Transverse colon (tissue), 4 donors: Measurements from ENCODE around the gene SPTBN1. TPM values are rescaled to one million over a fixed set of nuclear protein-coding genes. Genes with fewer than 3 reads are reported as not detected.

Source experiments
- DNase-seq: peaks from one replicate; pipeline ENCODE4 v3.0.0-alpha.2; 2019
- H3K27ac ChIP-seq, 4 donors: fragments of 200-600 bp; sonication (generic); 2 replicates each; pipeline ENCODE4 v1.5.1; 2016 to 2018; ENCODE audit warnings: inconsistent platforms in 4 of 4
- H3K27me3 ChIP-seq: fragments of 200-600 bp; sonication (generic); 2 replicates; pipeline ENCODE4 v1.5.1; 2017; ENCODE audit warnings: inconsistent platforms
- H3K36me3 ChIP-seq, 4 donors: fragments of 200-600 bp; sonication (generic); 2 replicates each; pipeline ENCODE4 v1.5.1; 2017 to 2019; ENCODE audit warnings: inconsistent platforms in 4 of 4
- H3K4me1 ChIP-seq, 4 donors: fragments of 200-600 bp; sonication (generic); 2 replicates each; pipeline ENCODE4 v1.5.1; 2017 to 2020; ENCODE audit warnings: inconsistent platforms in 4 of 4
- H3K4me3 ChIP-seq, 4 donors: fragments of 200-600 bp; sonication (generic); 1 replicate in 1 of 4; 2 replicates in 3 of 4; pipeline versions ENCODE4 v1.5.1 to v1.6.1; 2017 to 2019; ENCODE audit warnings: inconsistent platforms in 4 of 4
- H3K9me3 ChIP-seq, 2 donors: fragments of 200-600 bp; sonication (generic); 2 replicates each; pipeline ENCODE4 v1.5.1; 2017 to 2019; ENCODE audit warnings: inconsistent platforms in 2 of 2
- EP300 ChIP-seq: sonication (generic); formaldehyde crosslinking; IDR thresholded peaks from one replicate; pipeline ENCODE4 v1.6.1; 2017; ENCODE audit warnings: antibody characterized with exemption, low read depth
- POLR2A ChIP-seq: fragments of 450-650 bp; IDR thresholded peaks from one replicate; pipeline ENCODE4 v1.6.1; 2016; ENCODE audit warnings: antibody characterized with exemption, mild to moderate bottlenecking, moderate library complexity
- POLR2AphosphoS5 ChIP-seq, 3 donors: sonication (generic); formaldehyde crosslinking; IDR thresholded peaks; one replicate each; pipeline ENCODE4 v1.6.1; 2016; ENCODE audit warnings: antibody characterized with exemption in 3 of 3
- WGBS, 2 donors: methylation state at CpG; one replicate each; pipeline ENCODE4 v1.1.5; 2018; ENCODE audit warnings: low coverage in 1 of 2; 5-methylcytosine and 5-hydroxymethylcytosine counted together
- in situ Hi-C, 4 donors: fragments of 200-750 bp; cut with MboI; loops; one replicate each; pipeline versions ENCODE4 v1.15.0 to v1.15.1; 2017; ENCODE audit warnings: low sequenced_read_pairs in 3 of 4, low pct_ligation_motif_present in 1 of 4, low pct_unique_long_range_greater_than_20kb in 1 of 4
- intact Hi-C: fragments of 100-400 bp; cut with DNase I; formaldehyde crosslinking; loops from one replicate; pipeline ENCODE4 v1.15.1; 2023; ENCODE audit warnings: low total_unique reads
- total RNA-seq, 4 donors: library from RNA; depleted of rRNA; stranded (reverse); fragments of >200 nt; gene quantifications; one replicate each; pipeline ENCODE4 v1.1.0, GENCODE V29; 2016
- TF ChIP-seq, protein P1 (sequence below), 5 experiments: fragments of 200-600 bp in 3 of 5; fragments of 450-650 bp in 2 of 5; sonication (generic) in 3 of 5; IDR thresholded peaks; 1 replicate in 2 of 5; 2 replicates in 3 of 5; pipeline ENCODE4 v1.5.1; 2016 to 2017; ENCODE audit warnings: antibody characterized with exemption in 5 of 5, inconsistent platforms in 3 of 5, mild to moderate bottlenecking in 2 of 5, moderate library complexity in 1 of 5

The SPTBN1 gene
- total RNA-seq, 4 donors from 2014 or later: 269 to 301 (median 285) TPM

DNA sequence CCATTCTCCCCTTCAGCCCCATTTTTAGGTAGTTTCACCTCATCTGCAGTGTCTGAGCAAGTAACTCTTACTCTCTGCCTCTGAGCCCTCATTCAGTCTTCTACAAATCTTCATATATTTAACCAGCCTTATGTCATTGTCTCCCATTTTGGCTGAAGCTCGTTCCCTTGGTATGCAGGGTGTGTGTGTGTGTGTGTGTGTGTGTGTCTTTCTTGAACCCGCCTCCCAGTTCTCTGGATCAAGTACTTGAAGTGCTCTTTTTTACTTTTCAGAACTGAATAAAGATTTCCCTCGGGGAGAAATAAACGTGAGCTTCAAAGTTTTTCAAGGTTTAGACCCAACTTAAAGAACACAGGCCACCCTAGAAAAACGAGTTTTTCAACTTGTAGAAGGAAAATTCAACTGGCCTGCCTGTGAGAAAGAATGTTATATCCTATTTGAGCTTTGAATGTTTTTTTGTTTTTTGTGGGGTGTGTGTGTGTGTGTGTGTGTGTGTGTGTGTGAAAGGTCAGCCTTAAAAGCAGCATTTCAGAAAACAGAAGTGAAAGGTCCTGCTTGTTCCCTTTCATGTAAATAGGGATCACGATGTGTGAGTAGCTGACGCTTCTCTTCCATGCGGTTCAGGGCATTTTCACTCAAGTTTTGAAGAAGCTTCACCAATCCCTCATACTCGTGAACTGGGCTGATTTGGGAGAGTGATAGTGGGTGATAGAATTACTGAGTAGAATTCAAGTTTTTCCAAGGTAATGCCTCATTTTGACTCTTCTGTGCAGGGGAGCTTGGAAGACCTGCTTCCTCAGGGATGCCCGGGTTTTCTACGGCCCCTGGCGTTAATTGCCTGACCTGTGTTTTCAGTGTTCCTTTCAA is 216.7 kb downstream of the SPTBN1 start:
- H3K4me1 ChIP-seq: peaks cover 10 to 44% (median 34%) of the 10 kb centered on the region in 4 donors
- peak overlapping the region; percentile 83 to 90 (median 84) for H3K27ac ChIP-seq
- WGBS, 2 donors: 30 to 39% methylated on average over 6 to 12 of the region's 12 CpGs
- in situ Hi-C loops: no loop called here
- H3K4me3 ChIP-seq: peak overlapping the region in 1 of 4 donors; percentile 39
- no peaks in the 10 kb centered on the region for H3K27me3 ChIP-seq
- H3K9me3 ChIP-seq: no peaks in the 10 kb centered on the region
- H3K36me3 ChIP-seq: peaks cover 0 to 13% (median 3%) of the 10 kb centered on the region in 4 donors
- peak; percentile 28 for DNase-seq
- intact Hi-C loops: no loop called here
- TF ChIP-seq POLR2AphosphoS5 (IDR thresholded peaks at IDR 0.05) (peak in 1 of 3 donors; percentile 9), POLR2A (no peak)

DNA sequence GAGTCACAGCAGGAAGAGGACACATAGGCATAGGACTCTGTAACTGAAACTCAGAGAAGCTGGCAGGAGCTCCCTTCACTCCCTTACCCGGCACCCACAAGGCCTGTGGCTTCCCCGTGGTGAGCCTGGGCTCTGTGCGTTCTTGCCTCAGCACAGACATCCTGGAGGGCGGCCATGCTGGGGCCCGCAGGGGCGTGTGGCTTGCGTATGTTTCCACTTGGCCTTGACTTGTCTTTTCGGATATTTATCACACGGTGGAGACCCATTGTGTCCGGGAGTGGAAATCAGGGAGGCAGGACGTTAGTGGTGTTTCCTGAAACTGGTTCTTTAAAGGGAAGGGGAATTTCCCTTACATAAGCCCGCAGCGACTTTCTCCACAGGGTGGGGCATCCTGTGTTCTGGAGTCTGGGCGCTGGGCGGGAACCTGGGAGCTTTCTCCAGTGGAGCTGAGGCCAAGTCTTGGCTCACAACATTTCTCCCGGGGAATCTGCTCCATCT is 217.4 kb downstream of the SPTBN1 start:
- H3K36me3 ChIP-seq: peaks cover 0 to 6% (median 0%) of the 10 kb centered on the region in 4 donors
- H3K4me1 ChIP-seq: peaks cover 9 to 37% (median 33%) of the 10 kb centered on the region in 4 donors
- in situ Hi-C loops (no loop called here), intact Hi-C loops (no loop called here)
- peak; percentile 79 for DNase-seq
- 25% methylated on average over 16 of the region's 16 CpGs; no CpG with 5 or more reads in 1 of the 2 donors for WGBS, 2 donors
- H3K27me3 ChIP-seq: no peaks in the 10 kb centered on the region
- no peaks in the 10 kb centered on the region for H3K9me3 ChIP-seq
- TF ChIP-seq, protein P1, sequence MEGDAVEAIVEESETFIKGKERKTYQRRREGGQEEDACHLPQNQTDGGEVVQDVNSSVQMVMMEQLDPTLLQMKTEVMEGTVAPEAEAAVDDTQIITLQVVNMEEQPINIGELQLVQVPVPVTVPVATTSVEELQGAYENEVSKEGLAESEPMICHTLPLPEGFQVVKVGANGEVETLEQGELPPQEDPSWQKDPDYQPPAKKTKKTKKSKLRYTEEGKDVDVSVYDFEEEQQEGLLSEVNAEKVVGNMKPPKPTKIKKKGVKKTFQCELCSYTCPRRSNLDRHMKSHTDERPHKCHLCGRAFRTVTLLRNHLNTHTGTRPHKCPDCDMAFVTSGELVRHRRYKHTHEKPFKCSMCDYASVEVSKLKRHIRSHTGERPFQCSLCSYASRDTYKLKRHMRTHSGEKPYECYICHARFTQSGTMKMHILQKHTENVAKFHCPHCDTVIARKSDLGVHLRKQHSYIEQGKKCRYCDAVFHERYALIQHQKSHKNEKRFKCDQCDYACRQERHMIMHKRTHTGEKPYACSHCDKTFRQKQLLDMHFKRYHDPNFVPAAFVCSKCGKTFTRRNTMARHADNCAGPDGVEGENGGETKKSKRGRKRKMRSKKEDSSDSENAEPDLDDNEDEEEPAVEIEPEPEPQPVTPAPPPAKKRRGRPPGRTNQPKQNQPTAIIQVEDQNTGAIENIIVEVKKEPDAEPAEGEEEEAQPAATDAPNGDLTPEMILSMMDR (IDR thresholded peaks at IDR 0.05): peak in 1 of 5 experiments; percentile 11
- TF ChIP-seq POLR2A: no peak
- TF ChIP-seq POLR2AphosphoS5 (IDR thresholded peaks at IDR 0.05): peak; percentile 36 to 46 (median 42)
- TF ChIP-seq EP300: no peak
- H3K27ac ChIP-seq: peak overlapping the region; percentile 83 to 90 (median 84)
- peak overlapping the region in 3 of 4 donors; percentile 17 to 39 (median 18) for H3K4me3 ChIP-seq

DNA sequence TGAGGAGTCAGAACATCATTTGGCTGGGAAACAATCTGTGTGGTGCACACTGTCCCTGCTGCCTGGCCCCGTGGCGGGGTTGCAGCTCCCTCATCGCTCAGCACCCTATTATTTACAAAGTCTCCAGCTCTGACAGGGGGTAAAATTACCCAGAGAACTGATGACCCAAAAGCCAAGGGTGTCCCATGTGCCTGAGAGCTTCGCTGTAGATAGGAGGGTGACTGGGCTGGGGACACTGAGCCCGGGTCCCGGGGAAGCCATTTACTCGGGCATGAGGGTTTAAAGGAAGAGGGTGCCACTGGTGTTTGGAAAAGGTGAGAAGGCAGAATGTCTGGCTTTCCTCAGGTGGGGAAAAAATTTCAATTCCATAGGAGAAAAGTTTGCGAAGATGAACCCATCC is 219.2 kb downstream of the SPTBN1 start:
- 96 to 98% methylated on average over 5 to 8 of the region's 8 CpGs for WGBS, 2 donors
- intact Hi-C loops: no loop called here
- H3K4me3 ChIP-seq: no peak overlapping the region
- H3K9me3 ChIP-seq: no peaks in the 10 kb centered on the region
- no peaks in the 10 kb centered on the region for H3K27me3 ChIP-seq
- no peaks in the 10 kb centered on the region for H3K36me3 ChIP-seq
- H3K27ac ChIP-seq: no peak overlapping the region
- in situ Hi-C loops: no loop called here
- TF ChIP-seq POLR2AphosphoS5 (IDR thresholded peaks at IDR 0.05): no peak
- TF ChIP-seq, protein P1 (IDR thresholded peaks at IDR 0.05): no peak
- TF ChIP-seq EP300: no peak
- no peak for TF ChIP-seq POLR2A
- DNase-seq: no peak
- H3K4me1 ChIP-seq: peaks cover 5 to 31% (median 21%) of the 10 kb centered on the region in 4 donors

DNA sequence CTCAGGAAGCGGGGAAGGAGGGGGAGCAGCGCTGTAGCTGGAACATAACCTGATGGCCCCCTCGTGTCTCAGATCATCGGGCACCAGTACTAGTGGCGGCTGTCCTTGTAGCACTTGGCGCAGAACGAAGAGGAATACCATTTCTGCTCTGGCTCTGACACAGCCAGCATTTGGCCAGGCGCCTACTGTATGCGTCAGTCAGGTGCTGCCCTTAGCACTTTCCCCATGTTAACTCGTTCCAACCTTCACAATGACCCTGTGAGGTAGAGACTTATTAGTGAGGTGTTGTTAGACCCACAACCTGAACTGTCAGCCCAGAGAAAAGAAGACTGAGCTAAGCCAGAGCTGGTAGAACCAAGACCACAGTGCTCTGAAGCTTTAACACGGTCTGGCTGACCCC is 219.6 kb downstream of the SPTBN1 start:
- in situ Hi-C loops: no loop called here

More for the DNA sequence above, 219.6 kb downstream of the SPTBN1 start:
- WGBS, 2 donors: 82 to 100% methylated on average over 2 to 11 of the region's 11 CpGs
- intact Hi-C loops: no loop called here
- Histone ChIP-seq H3K27ac (no peak overlapping the region), H3K27me3 (no peaks in the 10 kb centered on the region), H3K4me3 (no peak overlapping the region), H3K36me3 (no peaks in the 10 kb centered on the region), H3K9me3 (no peaks in the 10 kb centered on the region), H3K4me1 (peaks cover 5 to 31% (median 21%) of the 10 kb centered on the region in 4 donors)
- TF ChIP-seq POLR2AphosphoS5 (IDR thresholded peaks at IDR 0.05): no peak
- no peak for TF ChIP-seq POLR2A
- no peak for TF ChIP-seq EP300
- TF ChIP-seq, protein P1 (IDR thresholded peaks at IDR 0.05): no peak
- no peak for DNase-seq
